ENCODE results near the gene GRID1.

GRID1 gene

GRCh38 chr10:86363833-86364490 lies 2.6 kb downstream of the GRID1 start:
- no peak for DNase-seq (ENCODE audit: insufficient read length, low spot score)
- TF ChIP-seq, protein P1, sequence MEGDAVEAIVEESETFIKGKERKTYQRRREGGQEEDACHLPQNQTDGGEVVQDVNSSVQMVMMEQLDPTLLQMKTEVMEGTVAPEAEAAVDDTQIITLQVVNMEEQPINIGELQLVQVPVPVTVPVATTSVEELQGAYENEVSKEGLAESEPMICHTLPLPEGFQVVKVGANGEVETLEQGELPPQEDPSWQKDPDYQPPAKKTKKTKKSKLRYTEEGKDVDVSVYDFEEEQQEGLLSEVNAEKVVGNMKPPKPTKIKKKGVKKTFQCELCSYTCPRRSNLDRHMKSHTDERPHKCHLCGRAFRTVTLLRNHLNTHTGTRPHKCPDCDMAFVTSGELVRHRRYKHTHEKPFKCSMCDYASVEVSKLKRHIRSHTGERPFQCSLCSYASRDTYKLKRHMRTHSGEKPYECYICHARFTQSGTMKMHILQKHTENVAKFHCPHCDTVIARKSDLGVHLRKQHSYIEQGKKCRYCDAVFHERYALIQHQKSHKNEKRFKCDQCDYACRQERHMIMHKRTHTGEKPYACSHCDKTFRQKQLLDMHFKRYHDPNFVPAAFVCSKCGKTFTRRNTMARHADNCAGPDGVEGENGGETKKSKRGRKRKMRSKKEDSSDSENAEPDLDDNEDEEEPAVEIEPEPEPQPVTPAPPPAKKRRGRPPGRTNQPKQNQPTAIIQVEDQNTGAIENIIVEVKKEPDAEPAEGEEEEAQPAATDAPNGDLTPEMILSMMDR (IDR thresholded peaks at IDR 0.05; ENCODE audit: insufficient read depth, missing control alignments) = no peak
- no peak for FAIRE-seq

DNA sequence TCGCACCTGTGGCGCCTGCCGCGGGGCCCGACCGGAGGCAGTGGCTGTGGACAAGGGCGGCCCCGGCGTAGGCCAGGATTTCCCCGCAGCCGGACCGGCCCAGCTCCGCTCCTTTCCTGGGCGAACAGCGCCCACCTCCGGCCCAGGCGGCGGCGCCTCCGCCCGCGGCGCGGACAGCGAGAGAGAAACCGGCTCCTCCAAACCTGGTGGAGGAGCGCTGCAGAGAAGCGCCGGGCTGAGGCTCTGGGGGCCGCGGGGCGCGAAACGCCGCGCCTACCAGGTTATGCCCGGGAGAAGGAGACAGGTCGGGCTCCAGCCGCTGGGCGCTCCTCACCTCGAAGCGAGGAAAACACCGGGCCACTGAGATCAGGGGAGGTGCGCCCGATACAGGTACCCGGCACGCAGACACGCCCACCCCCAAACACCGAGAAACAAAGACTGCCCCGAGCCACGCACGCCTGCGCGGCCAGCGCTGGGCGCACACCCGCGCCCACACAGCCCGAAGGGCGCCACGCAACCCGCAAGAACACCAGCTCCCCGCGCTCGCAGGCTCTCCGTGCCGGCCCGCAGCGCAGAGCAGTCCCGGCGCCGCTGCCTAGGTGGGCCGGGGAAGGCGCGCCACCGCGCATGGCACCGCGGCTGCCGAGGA lies 3.3 kb downstream of the GRID1 start:
- DNase-seq (ENCODE audit: insufficient read length, low spot score) (peak; percentile 71), FAIRE-seq (no peak)
- TF ChIP-seq, protein P1 (IDR thresholded peaks at IDR 0.05; ENCODE audit: insufficient read depth, missing control alignments) = no peak

DNA sequence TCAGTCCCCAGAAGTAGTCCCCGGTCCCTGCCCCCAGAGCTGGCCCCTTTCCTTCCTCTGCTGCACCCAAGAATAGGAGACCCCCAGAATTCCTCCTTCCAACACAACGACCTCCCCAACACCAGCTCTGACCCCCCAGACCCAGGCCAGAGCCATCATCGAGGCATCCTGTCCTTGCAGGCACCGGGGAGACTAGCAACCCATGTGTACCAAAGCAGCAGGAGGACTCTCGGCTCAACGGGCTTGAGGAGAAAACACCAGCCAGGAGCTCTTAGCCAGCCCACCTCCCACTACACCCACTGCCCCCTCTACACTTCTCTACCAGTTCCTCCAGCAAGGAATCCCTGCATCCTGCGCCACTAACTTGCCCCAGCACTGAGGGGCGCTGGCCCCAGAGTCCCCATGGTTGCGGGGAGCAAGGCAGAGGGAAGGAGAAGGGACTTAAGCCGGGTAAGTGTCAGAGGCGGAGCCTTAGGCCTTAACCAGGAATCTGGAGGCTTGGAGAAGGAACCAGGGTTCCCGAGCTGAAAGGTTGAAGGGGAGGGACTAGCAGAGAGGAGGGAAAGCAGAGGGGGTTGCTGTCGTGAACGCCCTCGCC lies 3.9 kb downstream of the GRID1 start:
- TF ChIP-seq, protein P1 (IDR thresholded peaks at IDR 0.05; ENCODE audit: insufficient read depth, missing control alignments) = no peak
- no peak for DNase-seq (ENCODE audit: insufficient read length, low spot score)
- no peak for FAIRE-seq

GRCh38 chr10:86362129-86362527 lies 4.5 kb downstream of the GRID1 start:
- TF ChIP-seq, protein P1 (IDR thresholded peaks at IDR 0.05; ENCODE audit: insufficient read depth, missing control alignments) = no peak
- FAIRE-seq = no peak
- DNase-seq (ENCODE audit: insufficient read length, low spot score) = no peak

- TF ChIP-seq, protein P1 (IDR thresholded peaks at IDR 0.05; ENCODE audit: insufficient read depth, missing control alignments) = no peak
- no peak for DNase-seq (ENCODE audit: insufficient read length, low spot score)
- no peak for FAIRE-seq
Observed at GRCh38 chr10:86361156-86362128, 5.2 kb downstream of the GRID1 start.

DNA sequence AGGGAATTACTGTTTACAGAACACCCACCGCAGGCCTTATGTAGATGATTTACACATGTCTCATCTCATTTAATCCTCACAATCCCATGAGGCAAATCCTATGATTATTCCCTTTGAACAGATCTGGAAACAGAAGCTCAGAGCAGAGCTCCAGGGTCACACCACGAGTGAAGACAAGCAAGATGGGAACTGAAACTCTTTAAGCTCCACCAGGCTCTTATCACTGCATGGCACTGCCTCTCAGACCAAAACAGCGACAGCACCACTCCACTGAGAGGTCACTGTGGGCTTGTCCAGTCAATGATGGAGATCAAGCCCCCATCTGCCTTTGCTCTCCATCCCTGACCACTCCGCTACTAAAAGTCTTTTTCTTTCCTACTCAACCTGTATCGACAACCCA lies 5.9 kb downstream of the GRID1 start:
- FAIRE-seq (peak; percentile 71), DNase-seq (ENCODE audit: insufficient read length, low spot score) (no peak)
- TF ChIP-seq, protein P1 (IDR thresholded peaks at IDR 0.05; ENCODE audit: insufficient read depth, missing control alignments) = no peak
